EL (cell line): Measurements from ENCODE around the gene ANOS1.
A peak's percentile ranks its signal among the peaks of the same experiment; 100 is the strongest.
"Not testable (repeated sequence)": the region's sequence is repeated elsewhere in the genome, so short reads cannot be mapped to it uniquely, and the experiment has no call there.

ENCODE experiments used
- DNase-seq: peaks from one replicate; pipeline ENCODE4 v3.0.0-alpha.2; 2016

ANOS1 gene

DNA sequence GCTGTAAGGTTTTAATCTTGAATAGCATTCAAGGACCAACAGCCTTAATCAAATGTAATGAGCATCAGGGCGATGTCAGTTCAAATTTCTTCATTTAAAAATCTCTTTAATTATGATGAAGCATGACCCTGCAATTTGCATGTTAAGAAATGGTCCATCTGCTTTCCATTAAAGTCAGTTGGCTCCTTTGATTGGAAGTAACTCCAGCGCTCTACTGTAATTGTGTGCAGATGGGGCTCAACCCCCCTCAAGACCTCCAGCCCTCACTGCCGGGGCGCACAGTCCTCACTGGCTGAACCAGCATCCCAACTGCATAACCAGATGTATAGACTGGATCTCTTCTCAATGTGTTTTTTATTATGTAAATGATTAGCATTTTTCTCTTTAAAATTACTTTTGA lies 140.4 kb downstream of the ANOS1 start:
- no peak for DNase-seq

DNA sequence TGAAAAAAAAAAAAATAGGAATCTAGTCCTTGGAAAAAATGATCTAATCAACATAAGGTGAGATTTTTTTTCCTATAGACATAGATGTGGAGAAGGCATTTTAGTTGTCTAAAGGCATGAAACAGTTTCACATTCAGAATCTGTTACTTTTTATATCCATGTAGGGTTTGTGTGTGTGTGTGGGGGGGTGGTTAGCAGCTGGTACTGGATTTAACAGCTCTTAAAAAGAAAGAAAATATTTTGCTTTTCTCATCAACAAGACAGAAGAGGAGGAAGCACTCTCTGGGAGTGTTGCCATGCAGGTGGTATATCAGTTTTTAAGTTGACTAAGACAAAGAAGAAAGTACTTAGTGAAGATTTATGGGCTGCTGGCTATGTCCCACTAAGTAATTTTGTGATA lies 145.0 kb downstream of the ANOS1 start:
- DNase-seq: no peak

DNA sequence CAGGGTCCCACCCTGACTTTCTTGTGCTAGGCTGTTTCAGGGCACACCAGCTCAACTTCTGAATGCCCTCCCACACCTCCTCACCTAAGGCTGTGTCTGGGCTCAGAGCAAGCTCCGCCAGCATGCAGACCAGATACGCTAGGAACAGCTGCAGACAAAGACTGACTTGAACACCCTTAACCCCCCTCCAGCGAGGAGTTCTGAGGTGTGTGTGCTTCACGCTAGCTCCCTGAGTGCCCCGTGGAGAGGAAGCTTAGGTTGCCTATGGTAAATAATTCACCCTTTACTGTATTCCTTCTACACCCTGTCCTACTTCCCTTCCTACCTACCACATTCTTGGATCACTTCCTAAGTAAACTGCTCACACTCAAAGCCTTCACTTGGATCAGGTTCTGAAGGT lies 152.3 kb downstream of the ANOS1 start:
- DNase-seq: no peak

DNA sequence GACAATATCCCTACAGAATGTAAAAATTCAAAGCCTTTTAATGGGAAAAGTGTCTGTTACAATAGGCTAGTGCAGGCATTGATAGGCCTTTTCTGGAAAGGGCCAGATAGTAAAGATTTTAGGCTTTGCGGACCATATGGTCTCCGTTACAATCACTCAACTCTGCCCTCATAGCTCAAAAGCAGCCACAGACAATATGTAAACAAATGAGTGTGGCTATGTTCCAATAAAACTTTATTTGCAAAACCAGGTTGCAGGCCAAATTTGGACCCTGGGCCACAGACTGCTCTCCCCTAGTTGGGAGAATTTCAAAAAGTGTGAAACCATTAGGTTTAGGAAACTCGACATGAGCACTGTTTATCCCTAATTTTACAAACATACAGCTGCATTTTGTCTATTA lies 155.1 kb downstream of the ANOS1 start:
- DNase-seq: no peak

DNA sequence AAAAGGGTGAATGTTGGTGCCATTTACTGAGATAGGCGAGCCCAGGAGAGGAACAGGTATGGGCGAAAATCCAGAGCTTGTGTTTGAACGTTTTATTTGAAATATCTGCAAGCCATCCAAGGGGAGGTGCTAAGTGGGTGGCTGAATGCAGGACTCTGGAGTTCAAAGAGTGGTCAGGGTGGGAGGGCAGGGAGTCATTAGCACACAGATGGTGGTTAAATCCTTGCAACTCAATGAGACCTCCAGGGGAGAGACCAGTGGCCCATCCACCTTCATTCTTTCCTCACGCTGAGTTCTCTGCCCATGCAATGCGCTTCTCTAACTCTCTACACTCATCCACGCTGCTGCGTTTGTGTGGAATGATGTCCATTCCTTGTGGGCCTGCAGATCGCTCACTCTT lies 166.2 kb downstream of the ANOS1 start:
- no peak for DNase-seq

DNA sequence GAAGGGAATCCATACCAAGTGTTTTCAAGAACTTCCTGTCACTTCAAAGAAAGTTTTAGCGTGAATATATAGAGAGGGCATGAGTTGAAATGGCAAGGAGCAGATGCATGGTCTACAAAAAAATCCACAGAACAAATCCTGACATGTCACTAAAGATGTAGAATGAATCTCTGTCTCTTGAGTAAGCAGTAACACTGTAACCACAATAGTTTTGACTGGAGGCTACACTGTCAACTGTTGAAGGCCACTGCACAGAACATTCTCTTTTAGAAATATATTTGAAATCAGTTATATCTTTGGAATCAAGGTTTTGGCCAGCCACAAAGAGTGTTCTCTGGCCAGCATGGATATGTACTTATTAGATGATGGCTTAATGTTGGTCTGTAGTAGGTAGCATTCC lies 183.5 kb downstream of the ANOS1 start:
- no peak for DNase-seq

DNA sequence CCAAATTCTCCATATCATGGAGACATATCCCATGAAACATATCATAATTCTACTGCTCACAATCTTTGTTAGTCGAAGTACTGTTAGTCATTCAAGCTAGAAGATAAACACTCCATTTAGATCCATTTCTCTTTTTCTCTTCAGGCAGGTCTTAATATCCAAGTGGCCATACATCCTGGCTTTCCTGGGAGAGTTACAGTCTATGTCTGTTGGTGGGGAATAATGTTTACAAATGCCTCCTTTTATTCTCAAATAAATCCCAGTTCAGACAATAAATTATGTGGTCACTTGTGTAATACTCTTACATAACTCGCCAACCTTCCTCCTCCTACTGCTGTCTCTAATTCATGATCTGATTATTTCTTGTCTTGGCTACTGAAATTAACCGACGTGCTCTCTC lies 185.2 kb downstream of the ANOS1 start:
- DNase-seq: no peak

DNA sequence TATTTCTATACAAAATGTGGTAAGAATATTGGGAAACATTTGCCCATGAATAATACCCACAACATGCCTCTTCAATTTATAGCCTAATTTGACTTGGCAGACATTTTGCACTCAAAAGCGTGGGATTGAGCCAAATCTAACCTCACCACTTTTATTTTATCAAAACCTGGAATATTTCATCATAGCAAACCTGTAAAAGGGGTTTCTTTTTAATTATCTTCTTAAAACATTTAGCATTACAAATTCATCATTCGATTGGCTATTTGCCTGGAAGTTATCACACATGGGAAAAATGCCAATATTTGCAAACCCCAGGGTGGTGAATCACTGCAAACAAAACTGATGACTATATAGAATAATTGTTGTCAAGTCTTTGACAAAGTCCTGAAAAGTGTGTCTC lies 211.1 kb downstream of the ANOS1 start:
- peak; percentile 1 for DNase-seq

DNA sequence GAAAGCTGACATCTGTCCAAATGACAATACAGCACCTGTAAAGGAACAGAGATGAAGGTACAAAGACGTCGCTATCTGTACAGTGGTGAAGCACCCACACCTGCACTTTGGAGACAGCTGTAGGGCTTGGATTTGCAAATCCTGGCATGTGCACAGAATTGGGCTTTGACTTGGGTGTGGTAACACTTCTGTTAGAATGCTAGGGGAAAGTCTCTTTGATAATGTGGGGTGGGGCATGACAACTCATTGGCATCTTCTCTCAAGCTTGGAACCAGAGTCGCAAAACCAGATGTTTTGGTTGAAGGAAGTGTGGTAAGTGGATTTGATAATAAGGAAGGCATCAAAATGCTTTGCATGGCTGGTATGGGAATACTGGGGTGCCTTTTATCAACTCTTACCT lies 211.8 kb downstream of the ANOS1 start:
- no peak for DNase-seq

DNA sequence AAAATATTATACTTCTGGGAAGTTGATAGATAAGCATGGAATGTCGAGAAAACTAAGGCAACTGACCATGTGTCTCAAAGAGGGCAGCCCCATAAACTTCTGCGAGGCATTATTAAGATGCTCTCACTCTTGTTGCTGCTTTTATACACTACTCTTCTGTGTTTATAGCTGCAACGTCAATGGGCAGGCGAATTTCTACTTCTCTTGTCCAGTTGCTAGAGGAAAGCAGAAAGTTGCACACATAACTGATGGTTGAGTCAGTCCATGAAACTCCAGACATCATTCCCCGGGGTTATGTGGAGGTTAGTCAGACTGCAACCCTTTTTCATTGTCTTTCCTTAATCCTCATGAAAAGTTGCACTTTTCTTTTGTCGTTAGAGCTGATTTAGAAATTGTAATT lies 227.5 kb downstream of the ANOS1 start:
- DNase-seq: peak; percentile 29

DNA sequence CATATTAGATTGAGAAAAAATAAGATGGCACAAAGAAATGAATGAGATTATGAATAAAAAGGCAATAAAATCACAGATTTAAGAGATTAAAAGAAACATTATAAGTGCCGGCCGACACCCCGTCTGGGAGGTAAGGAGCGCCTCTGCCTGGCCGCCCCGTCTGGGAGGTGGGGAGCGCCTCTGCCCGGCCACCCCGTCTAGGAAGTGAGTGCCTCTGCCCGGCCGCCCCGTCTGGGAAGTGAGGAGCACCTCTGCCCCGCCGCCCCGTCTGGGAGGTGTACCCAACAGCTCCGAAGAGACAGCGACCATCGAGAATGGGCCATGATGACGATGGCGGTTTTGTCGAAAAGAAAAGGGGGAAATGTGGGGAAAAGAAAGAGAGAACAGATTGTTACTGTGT lies 229.8 kb downstream of the ANOS1 start:
- not testable (repeated sequence) for DNase-seq

DNA sequence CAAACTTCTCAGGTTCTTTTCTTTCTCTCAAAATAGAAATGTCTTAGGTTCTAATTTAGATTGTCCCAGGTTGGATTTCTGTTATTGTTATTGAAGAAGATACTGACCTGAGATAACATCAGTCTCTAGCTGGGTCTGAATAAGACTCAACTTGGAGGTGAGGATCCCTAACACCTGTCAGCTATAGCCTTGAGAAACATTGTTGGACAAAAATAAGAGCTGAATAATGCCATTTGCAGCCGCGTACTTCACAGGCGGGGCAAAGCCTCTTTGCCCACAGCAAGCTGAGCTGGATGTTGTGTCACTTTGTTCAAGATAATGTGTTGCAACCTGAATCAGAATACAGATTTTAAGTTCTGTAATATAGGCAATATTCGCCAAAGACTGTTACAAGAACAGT lies 231.7 kb downstream of the ANOS1 start:
- DNase-seq: no peak

DNA sequence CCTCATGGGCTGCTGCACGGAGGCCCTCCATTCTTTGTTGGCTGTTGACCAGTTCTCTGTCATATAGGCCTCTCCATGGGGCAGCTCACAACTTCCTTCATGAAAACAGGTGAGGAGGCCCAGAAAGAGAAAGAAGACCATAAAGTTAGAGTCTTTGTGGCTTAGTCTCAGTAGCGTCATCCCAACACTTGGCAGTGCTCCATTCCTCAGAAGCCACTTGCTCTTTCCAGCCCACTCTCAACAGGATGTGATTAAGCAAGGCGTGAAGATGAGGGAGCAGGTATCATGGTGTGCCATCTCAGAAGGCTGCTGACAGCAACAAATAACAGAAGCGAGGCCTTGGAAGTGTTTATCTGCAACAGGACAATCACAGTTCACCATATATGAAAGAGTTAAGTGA lies 236.9 kb downstream of the ANOS1 start:
- DNase-seq: not testable (repeated sequence)

DNA sequence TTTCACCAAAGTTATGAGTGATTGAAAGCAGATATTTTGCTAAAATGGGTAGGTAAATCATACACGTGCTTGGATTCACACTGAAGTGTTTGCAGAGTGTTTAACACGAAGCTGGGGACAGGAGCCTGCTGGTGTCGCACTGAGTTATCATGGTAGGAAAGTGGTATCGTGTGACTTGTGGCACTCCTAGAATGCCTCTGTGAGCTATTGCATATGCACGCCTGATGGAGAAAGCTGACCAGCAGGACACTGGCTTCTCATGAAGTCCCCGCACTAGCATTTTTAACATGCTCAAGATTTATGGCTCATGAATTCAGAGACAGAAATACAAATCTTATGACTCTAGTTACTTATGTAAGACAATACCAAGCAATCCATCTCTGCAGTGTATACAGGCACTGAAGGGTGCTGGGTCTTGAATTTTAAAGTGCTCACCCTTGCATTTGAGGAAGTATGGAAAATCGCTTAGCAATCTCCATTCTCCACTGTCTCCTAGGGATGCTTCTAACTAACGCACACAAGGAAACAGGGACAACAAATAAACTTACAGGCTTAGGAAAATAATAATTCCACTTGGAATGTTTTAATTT lies 247.5 kb downstream of the ANOS1 start:
- no peak for DNase-seq
